ENCODE results near the gene OR5D16.
A peak's percentile ranks its signal among the peaks of the same experiment; 100 is the strongest.
"Not testable (repeated sequence)": the region's sequence is repeated elsewhere in the genome, so short reads cannot be mapped to it uniquely, and the experiment has no call there.

OR5D16 gene

DNA sequence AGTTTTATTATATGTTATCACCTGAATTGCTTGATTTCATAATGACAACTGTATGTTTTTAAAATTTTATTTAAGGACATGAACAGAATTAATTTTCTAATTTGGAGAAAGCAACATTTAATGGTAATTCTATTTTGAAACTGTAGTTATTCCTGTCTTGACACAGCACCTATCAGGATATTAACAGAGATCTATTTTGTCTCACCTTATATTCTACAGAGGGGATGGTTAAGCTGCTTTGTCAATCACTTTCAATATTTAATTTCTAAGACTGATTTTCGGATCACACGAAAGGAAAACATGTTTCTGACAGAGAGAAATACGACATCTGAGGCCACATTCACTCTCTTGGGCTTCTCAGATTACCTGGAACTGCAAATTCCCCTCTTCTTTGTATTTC, at the start of gene OR5D16:
Gene OR5D16 (plus strand): TSS at position 301 of the 400 bp plus-strand sequence. CDS start 0 bp downstream, at position 301.
- DNase-seq (ENCODE audit: low spot score): no peak

DNA sequence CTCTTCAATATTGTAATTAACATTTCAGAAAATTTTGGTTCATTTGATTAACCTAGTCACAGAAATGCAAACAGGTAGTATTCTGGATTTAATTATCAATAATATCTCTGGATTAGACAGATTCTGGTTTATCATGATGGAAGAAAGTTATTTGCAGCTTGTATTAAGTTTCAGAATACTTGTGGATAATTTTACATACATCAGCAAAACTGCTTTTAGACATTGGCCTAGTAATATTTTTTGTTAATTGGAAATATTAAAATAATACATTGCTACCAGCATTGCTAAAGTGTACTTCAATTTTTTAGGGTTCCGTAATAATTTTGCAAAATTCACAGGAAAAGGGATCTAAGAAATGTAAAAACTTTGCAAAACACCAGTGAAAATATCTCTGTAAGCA, 46.9 kb upstream of the OR5D16 start:
- no peak for DNase-seq (ENCODE audit: low spot score)

DNA sequence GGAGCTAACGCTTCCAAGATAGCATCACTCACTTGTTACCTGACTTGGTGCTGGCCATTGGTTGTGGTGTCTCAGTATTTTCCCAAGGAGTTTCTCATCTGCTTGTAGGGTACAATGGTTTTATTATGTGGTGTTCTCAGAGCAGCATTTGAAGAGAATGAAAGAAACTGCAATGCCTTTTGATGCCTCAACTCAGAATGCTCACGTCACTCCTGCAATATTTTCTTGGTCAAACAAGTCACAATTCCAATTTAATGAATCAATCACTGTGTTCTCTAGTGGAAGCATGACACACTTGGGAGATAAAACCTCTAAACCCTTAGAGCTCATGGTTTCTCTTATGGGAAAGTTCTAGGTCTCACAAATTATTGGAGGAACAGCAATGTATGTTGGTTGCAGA, 45.2 kb upstream of the OR5D16 start:
- DNase-seq (ENCODE audit: low spot score): no peak

DNA sequence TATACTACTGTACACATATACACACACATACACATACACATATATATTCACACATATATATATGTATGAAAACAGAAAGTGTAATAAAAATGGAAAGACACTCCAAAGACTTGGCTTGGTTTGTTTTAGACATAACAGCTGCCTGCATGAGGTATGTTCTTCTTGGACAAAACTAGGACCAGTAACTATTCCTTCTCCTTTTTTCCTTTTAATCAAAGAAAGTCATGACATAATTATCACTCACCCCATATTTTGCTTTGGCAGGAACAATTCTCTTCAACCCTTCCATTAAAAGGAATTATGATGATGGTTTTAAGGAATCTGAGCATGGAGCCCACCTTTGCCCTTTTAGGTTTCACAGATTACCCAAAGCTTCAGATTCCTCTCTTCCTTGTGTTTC, 43.3 kb upstream of the OR5D16 start, which contains the start of gene OR5D14:
Gene OR5D14 (plus strand): TSS at position 301 of the 400 bp plus-strand sequence. CDS start 0 bp downstream, at position 301.
- DNase-seq (ENCODE audit: low spot score): no peak

DNA sequence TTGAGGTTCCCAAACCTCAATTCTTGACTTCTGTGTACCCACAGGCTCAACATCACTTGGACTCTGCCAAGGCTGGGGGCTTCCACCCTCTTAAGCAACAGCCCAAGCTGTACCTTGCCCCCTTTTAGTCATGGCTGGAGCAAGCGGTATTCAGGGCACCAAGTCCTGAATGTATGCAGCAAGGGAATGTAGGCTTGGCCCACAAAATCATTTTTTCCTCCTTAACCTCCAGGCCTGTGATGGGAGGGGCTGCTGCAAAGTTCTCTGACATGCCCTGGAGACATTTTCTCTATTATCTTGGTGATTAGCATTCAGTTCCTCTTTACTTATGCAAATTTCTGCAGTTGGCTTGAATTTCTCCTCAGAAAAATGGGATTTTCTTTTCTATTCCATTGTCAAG, 32.3 kb upstream of the OR5D16 start:
- DNase-seq (ENCODE audit: low spot score): no peak

DNA sequence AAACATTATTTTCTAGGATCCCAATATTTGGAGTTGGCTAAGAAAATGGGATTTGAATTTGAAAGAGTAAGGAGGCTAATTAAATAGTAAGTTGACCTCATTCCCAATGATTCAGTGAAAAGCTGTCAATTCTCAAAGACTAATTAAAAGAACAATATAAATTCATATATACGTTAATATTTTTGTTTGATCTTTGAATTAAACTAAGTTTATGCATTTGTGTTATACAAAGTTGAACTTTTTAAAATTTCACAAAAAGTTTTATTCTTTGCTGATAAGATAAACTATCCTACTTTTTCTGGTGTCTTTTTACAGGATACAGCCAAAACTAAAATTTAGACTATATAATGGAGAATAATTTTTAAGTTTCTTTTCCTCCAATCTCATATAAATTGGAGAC, 27.5 kb upstream of the OR5D16 start, which contains the start of gene OR5L1:
Gene OR5L1 (plus strand): TSS at position 301 of the 400 bp plus-strand sequence. CDS start 100 bp downstream, outside the sequence.
- no peak for DNase-seq (ENCODE audit: low spot score)

DNA sequence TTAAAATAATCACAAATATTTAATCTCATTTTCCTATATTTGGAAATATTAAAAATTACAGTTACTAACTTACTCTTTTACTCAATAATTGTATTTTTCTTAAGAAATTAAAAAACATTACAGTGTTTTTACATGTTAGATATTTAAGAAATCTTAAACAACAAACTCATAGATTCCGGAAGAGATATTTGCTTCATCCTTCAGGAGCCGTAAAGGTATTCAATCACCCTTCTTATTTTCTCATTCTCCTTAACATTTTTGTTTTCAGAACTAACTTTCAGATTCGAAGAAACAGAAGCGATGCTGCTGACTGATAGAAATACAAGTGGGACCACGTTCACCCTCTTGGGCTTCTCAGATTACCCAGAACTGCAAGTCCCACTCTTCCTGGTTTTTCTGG, 19.2 kb upstream of the OR5D16 start, which contains the start of gene OR5D18:
Gene OR5D18 (plus strand): TSS at position 301 of the 400 bp plus-strand sequence. CDS start 0 bp downstream, at position 301.
- DNase-seq (ENCODE audit: low spot score): no peak

DNA sequence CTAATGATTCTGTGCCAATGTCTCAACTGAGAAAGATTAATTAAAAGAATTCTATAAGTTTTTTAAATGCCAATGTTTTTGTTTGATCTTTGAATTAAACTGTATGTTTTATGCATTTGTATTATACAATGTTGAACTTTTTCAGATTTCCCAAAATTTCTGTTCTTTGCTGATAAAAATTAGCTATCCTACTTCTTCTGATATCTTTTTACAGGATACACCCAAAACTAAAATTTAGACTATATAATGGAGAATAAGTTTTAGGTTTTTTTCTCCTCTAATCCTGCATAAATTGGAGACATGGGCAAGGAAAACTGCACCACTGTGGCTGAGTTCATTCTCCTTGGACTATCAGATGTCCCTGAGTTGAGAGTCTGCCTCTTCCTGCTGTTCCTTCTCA, 11.6 kb upstream of the OR5D16 start, which contains the start of gene OR5L2:
Gene OR5L2 (plus strand): TSS at position 301 of the 400 bp plus-strand sequence. CDS start 0 bp downstream, at position 301.
- no peak for DNase-seq (ENCODE audit: low spot score)

DNA sequence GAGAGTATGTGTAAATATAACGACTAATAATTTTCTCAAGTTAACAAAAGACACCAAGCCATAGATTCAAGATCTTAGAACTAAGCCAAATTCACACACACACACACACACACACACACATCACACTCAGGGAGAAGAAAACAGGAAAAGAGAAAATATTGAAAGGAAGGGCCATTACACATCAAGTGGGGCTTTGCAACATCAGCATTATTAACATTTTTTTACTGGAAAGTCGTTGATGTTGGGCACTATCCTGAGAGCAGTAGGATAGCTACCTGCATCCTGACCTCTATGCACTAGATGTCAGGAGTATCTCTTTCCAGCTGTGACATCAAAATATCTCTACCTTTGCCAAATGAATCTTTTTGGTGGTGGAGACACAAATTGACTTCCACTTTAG, 8.9 kb downstream of the OR5D16 start:
- no peak for DNase-seq (ENCODE audit: low spot score)

DNA sequence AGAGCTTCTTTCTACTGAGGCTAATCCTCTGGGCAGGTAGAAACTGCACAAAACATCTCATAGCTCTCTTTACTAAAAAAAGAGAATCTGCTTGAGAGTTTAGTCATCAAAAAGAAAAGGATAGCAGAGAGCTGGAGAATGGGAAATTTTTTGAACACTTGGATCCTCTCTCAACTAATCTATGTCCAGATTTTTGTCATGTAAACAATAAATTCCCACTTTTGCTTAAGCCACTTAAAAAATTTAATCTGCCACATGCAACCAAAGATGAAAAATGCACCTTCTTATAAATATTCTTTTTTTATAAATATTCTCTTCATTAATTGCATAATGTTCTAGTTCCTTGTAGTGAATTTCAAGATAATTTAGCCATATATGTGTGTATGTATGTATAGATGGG, 10.5 kb downstream of the OR5D16 start:
- no peak for DNase-seq (ENCODE audit: low spot score)

DNA sequence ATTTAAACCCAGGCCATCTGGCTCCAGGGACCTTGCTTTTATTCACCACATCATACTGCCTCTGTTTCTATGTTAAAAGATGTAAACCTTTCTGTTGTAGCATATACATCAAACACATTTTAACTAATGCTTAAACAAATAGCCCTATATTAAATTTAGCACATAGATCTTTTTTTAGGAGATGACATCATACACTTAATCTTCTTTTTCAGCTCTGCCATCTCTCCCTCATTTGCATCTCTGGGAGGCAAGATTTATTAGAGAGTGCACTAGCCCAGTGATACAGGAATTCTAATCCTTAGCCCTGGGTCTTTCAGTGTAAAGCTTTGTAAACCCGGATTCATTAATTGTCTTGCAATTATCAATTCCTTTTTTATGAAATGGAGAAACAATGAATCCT, 13.6 kb downstream of the OR5D16 start:
- no peak for DNase-seq (ENCODE audit: low spot score)

DNA sequence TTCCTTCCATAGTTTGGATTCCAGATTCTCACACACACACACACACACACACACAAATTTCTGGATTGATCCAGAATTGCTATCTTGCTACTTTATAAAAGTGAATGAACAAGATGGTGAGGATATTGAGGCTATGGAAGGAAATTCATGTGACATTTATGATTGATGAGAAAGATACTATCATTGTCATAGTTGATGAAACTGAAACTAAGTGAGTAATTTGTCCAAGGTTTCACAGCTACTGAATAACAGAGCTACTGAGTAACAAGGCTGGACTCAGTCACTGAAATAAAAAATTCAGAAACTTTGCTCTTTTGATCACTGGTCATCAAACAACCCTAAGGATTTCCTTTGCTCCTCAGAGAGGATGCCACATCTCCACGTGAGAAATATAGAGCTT, 16.2 kb downstream of the OR5D16 start:
- no peak for DNase-seq (ENCODE audit: low spot score)

DNA sequence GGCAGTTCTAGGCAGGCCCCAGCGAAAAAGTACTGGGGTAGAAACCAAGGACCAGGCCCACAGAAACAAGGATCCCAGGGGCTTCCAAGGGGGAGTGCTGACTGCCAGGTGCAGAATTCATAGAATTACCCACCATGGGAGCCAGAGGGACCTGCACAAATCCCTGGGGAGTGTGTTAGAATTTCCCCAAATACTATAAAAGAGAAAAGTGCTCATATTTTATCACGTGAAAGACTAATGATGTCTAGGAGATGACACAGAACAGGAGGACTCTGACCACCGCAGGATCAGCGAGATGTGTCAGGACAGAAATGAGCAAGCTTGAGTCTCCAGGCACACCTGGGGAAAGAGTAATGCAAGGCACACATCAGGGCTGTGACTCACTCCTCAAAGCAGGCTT, 28.8 kb downstream of the OR5D16 start:
- DNase-seq (ENCODE audit: low spot score): not testable (repeated sequence)

DNA sequence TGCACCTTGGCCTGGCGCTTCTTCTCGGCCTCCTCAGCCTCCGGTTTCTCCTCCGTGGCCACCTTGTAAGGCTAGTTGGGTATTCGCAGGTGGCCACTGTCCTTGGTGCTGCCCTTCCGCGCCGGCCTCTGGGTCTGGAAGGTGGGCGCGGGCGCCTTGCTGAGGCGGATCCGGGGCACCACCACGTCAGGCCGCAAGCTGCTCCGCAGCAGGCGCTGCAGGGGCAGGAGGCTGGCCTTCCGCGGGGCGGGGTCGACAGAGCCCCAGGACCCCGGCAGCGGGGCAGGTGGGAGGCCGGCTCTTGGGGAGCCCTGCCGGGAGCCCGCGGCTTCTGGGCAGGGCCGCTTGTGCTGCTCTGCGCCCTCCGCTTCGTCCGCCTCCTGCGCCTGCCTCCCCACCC, 34.2 kb downstream of the OR5D16 start:
- not testable (repeated sequence) for DNase-seq (ENCODE audit: low spot score)

DNA sequence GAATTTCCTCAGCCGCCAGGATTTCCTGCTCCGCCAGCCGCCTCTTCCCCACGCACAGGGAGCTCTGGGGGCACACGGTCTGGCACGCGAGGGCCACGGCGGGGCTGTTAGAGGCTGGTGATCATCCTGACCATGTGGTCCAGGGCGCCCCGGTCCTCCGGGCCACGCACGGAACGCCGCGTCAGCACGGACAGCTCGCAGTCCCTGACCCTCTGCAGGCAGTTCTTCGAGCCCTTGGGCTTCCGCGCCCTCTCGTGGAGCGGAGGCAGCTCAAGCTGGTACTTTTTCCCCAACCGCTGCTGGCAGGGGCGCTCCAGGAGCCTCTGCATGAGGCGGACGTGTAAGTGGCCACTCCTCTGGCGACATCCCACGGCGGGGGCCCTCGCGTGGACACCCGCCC, 34.6 kb downstream of the OR5D16 start:
- DNase-seq (ENCODE audit: low spot score): not testable (repeated sequence)

DNA sequence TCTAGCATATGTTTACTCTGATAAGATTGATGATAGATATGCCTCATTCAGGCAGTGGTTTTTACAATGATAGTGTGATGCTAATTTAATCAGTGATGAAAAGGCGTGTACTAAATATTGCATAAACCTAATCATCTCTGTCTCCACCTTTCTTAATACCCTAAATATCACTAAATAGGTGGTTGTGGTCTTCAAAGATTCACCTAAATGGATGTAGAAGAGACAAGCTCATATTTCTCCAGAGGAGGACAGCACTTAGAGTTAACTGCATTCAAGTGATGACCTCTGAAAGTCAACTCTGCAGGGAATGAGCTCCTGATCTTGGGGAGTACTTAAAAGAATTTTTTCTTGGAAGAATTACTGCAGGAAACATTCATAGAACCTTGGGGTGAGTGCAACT, 44.4 kb downstream of the OR5D16 start, which contains the start of gene TRIM51:
Gene TRIM51 (plus strand): TSS at position 301 of the 400 bp plus-strand sequence. CDS start 2,132 bp downstream, outside the sequence.
- DNase-seq (ENCODE audit: low spot score): not testable (repeated sequence)

DNA sequence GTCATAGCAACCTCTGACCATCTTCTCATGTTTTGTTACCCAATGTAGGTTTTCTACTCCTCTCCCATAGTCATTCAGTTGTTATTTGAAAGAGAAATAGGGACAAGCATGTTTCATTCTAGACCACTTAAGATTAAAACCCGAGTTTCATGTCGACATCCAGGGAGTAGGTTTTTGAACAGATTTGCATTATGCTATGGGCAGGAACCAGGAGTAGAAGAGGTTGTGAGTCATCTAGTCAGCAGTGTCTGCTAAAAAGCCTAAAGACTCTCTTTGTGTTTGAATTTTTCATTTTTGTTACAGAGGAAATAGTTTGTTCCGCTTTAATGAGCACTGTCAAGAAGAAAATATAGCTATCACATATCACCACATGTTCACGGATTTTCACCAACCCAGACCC, 46.4 kb downstream of the OR5D16 start:
- DNase-seq (ENCODE audit: low spot score): peak; percentile 35

DNA sequence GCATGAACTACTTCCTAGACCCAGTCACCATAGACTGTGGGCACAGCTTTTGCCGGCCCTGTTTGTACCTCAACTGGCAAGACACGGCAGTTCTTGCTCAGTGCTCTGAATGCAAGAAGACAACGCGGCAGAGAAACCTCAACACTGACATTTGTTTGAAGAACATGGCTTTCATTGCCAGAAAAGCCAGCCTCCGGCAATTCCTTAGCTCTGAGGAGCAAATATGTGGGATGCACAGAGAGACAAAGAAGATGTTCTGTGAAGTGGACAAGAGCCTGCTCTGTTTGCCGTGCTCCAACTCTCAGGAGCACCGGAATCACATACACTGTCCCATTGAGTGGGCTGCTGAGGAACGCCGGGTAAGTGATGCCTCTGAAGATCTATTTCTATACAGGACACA, 46.9 kb downstream of the OR5D16 start:
- peak; percentile 14 for DNase-seq (ENCODE audit: low spot score)

Data from COLO829 (cell line).